Measurements from ENCODE around the gene GDF2. TPM values are rescaled to one million over a fixed set of nuclear protein-coding genes. Genes with fewer than 3 reads are reported as not detected.

The GDF2 gene
- total RNA-seq, 1 experiment from 2014 or later = not detected

DNA sequence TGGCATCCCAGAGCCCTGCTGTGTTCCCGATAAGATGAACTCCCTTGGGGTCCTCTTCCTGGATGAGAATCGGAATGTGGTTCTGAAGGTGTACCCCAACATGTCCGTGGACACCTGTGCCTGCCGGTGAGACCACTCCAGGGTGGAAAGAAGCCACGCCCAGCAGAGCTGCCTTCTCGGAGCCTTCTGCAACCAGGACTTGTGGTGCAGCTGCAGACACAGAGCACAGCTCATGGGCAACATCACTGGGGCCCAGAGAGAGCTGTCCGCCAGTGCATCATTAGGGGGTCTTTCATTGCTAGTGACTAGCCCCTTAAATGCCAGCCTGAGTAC is 9.6 kb upstream of the GDF2 start:
- H3K9me3 Mint-ChIP-seq = no peaks in the 10 kb centered on the region; a peak in 1 of 5 replicates
- H2AFZ ChIP-seq (ENCODE audit: low read length) = no peak overlapping the region
- no CpG with 5 or more reads among the region's 7 CpGs for WGBS (ENCODE audit: extremely low coverage, insufficient read length, low lambda C conversion rate)

More for the DNA sequence above, 9.6 kb upstream of the GDF2 start:
- Histone ChIP-seq H3K79me2 (ENCODE audit: insufficient read depth, low read length) (no peaks in the 10 kb centered on the region), H3K23ac (ENCODE audit: insufficient read length, low read depth, low read length) (no peak overlapping the region), H3K23me2 (ENCODE audit: insufficient read length, low read depth, low read length, poor library complexity, severe bottlenecking) (no peaks in the 10 kb centered on the region), H3K4me2 (ENCODE audit: insufficient read depth, insufficient read length, low read length) (no peak overlapping the region), H3K79me1 (ENCODE audit: insufficient read depth, low read depth, low read length, poor library complexity, severe bottlenecking) (no peaks in the 10 kb centered on the region), H4K20me1 (ENCODE audit: control insufficient read depth, insufficient read depth, insufficient read length) (peaks cover 2% of the 10 kb centered on the region), H2BK20ac (ENCODE audit: low read depth, low read length, poor library complexity, severe bottlenecking) (no peak overlapping the region), H3K18ac (ENCODE audit: insufficient read length, low read depth, low read length) (no peak overlapping the region), H2BK12ac (ENCODE audit: insufficient read length, low read depth, low read length) (no peak overlapping the region), H2AK5ac (ENCODE audit: insufficient read length, low read length) (no peak overlapping the region), H2BK15ac (ENCODE audit: low read depth, low read length) (no peak overlapping the region), H3K27ac (ENCODE audit: insufficient read length, low read depth, low read length) (no peak overlapping the region), H2BK120ac (ENCODE audit: low read depth, low read length, poor library complexity, severe bottlenecking) (no peak overlapping the region), H3K56ac (ENCODE audit: insufficient read length, low read depth, low read length) (no peak overlapping the region), H3K4ac (ENCODE audit: low read depth, low read length) (no peak overlapping the region), H3K4me1 (ENCODE audit: insufficient read depth, low read length) (no peaks in the 10 kb centered on the region; the same call in 1 of the 2 replicates), H3K27me3 (ENCODE audit: insufficient read depth, low read length) (no peaks in the 10 kb centered on the region), H3K14ac (ENCODE audit: insufficient read depth, low read length) (no peak overlapping the region), H4K5ac (ENCODE audit: insufficient read length, low read depth, low read length) (no peak overlapping the region), H3T11ph (ENCODE audit: low read length) (no peak overlapping the region), H2BK5ac (ENCODE audit: insufficient read length, low read length) (no peak overlapping the region), H3K9me3 (ENCODE audit: control insufficient read depth, low read depth, low read length) (no peaks in the 10 kb centered on the region), H4K91ac (ENCODE audit: insufficient read length, low read depth, low read length) (no peak overlapping the region), H3K9ac (ENCODE audit: extremely low read depth, insufficient read length, low read length) (no peak overlapping the region), H4K8ac (replicated peaks; ENCODE audit: insufficient read length, low read depth, low read length) (no peak overlapping the region)
- Mint-ChIP-seq H3K27ac (no peak overlapping the region), H3K36me3 (ENCODE audit: insufficient read depth in 1 of 3, low read depth in 3 of 3) (no peaks in the 10 kb centered on the region), H3K27me3 (ENCODE audit: low read depth) (peaks cover 8% of the 10 kb centered on the region), H3K4me3 (no peak overlapping the region), H3K4me1 (peaks cover 12 to 15% of the 10 kb centered on the region in 2 experiments; a peak in 3 of 4 replicates)
- no peak for DNase-seq
- TF ChIP-seq, protein P1, sequence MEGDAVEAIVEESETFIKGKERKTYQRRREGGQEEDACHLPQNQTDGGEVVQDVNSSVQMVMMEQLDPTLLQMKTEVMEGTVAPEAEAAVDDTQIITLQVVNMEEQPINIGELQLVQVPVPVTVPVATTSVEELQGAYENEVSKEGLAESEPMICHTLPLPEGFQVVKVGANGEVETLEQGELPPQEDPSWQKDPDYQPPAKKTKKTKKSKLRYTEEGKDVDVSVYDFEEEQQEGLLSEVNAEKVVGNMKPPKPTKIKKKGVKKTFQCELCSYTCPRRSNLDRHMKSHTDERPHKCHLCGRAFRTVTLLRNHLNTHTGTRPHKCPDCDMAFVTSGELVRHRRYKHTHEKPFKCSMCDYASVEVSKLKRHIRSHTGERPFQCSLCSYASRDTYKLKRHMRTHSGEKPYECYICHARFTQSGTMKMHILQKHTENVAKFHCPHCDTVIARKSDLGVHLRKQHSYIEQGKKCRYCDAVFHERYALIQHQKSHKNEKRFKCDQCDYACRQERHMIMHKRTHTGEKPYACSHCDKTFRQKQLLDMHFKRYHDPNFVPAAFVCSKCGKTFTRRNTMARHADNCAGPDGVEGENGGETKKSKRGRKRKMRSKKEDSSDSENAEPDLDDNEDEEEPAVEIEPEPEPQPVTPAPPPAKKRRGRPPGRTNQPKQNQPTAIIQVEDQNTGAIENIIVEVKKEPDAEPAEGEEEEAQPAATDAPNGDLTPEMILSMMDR (conservative IDR thresholded peaks at IDR 0.05) = no peak
